Astrocyte (in vitro differentiated cells and primary cell): Measurements from ENCODE around the gene DAP.

Experiments used
- CTCF ChIP-seq: IDR thresholded peaks from 2 replicates; pipeline ENCODE4 v1.5.1; 2011; ENCODE audit warnings: low read depth, mild to moderate bottlenecking, inconsistent platforms, low read length, moderate library complexity; ENCODE audit not compliant: insufficient read depth
- EZH2 ChIP-seq: IDR thresholded peaks from 2 replicates; pipeline ENCODE4 v1.6.1; 2012; ENCODE audit warnings: mild to moderate bottlenecking, low read length, inconsistent platforms; ENCODE audit not compliant: insufficient read depth

- TF ChIP-seq CTCF, result no peak
- no peak for TF ChIP-seq EZH2
Observed at GRCh38 chr5:10684303-10685086, 76.5 kb downstream of the DAP start.
